Upper lobe of left lung (tissue), 6 donors: ENCODE measurements around the gene EYA2. TPM values are rescaled to one million over a fixed set of nuclear protein-coding genes. Genes with fewer than 3 reads are reported as not detected.
A peak's percentile ranks its signal among the peaks of the same experiment; 100 is the strongest.

Experiments used
- ATAC-seq, 2 donors: fragments of 200-7000 bp; cut with Tn5 transposase; one replicate each; pipeline ENCODE4 v1.9.1; 2022; ENCODE audit warnings: mild to moderate bottlenecking in 2 of 2, moderate library complexity in 2 of 2; ENCODE audit not compliant: low FRiP score in 2 of 2
- DNase-seq, 2 donors: peaks; one replicate each; pipeline ENCODE4 v3.0.0-alpha.2; 2019 to 2020
- H3K27ac ChIP-seq, 4 donors: fragments of 200-600 bp; sonication (generic); one replicate each; pipeline ENCODE4 v1.5.1; 2016 to 2019
- H3K27me3 ChIP-seq, 4 donors: fragments of 200-600 bp; sonication (generic); one replicate each; pipeline ENCODE4 v1.5.1; 2017 to 2019
- H3K36me3 ChIP-seq, 4 donors: fragments of 200-600 bp; sonication (generic); one replicate each; pipeline ENCODE4 v1.5.1; 2016 to 2019
- H3K4me1 ChIP-seq, 4 donors: fragments of 200-600 bp; sonication (generic); one replicate each; pipeline ENCODE4 v1.5.1; 2018 to 2019
- H3K4me3 ChIP-seq, 4 donors: fragments of 200-600 bp; sonication (generic); one replicate each; pipeline ENCODE4 v1.5.1; 2017 to 2019; ENCODE audit warnings: mild to moderate bottlenecking in 2 of 4, moderate library complexity in 1 of 4
- H3K9me3 ChIP-seq, 4 donors: fragments of 200-600 bp; sonication (generic); one replicate each; pipeline ENCODE4 v1.5.1; 2018 to 2019
- EP300 ChIP-seq, 4 donors: sonication (generic); formaldehyde crosslinking; IDR thresholded peaks; one replicate each; pipeline ENCODE4 v1.5.1; 2017; ENCODE audit warnings: antibody characterized with exemption in 4 of 4, control low read depth in 2 of 4
- POLR2A ChIP-seq, 4 donors: fragments of 450-650 bp; IDR thresholded peaks; one replicate each; pipeline ENCODE4 v1.5.1; 2016 to 2017; ENCODE audit warnings: antibody characterized with exemption in 4 of 4, mild to moderate bottlenecking in 2 of 4
- POLR2AphosphoS5 ChIP-seq, 2 donors: sonication (generic); formaldehyde crosslinking; IDR thresholded peaks; one replicate each; pipeline ENCODE4 v1.5.1; 2017; ENCODE audit warnings: antibody characterized with exemption in 2 of 2
- WGBS, 2 donors: methylation state at CpG; one replicate each; pipeline ENCODE4 v1.1.5; 2017 to 2018; 5-methylcytosine and 5-hydroxymethylcytosine counted together
- total RNA-seq, 6 donors: library from RNA; depleted of rRNA in 4 of 6; stranded (reverse); fragments of >200 nt in 4 of 6; gene quantifications; one replicate each; pipeline versions ENCODE4 v1.1.0 to v1.2.1, GENCODE V29; 2016 to 2021
- TF ChIP-seq, protein P1 (sequence below), 6 experiments: fragments of 450-650 bp in 4 of 6; fragments of 200-600 bp in 2 of 6; sonication (generic) in 2 of 6; IDR thresholded peaks; one replicate each; pipeline ENCODE4 v1.5.1; 2016 to 2019; ENCODE audit warnings: antibody characterized with exemption in 6 of 6
- donor health status: DM: no; HTN: no; CAD: no; lungs with moderate emphysema.
- donor health status: DM: no; HTN: yes; CAD: no; lungs with severe emphysema.

Gene EYA2
- total RNA-seq, 6 donors from 2014 or later: 0.66 to 9.4 (median 3.0) TPM

DNA sequence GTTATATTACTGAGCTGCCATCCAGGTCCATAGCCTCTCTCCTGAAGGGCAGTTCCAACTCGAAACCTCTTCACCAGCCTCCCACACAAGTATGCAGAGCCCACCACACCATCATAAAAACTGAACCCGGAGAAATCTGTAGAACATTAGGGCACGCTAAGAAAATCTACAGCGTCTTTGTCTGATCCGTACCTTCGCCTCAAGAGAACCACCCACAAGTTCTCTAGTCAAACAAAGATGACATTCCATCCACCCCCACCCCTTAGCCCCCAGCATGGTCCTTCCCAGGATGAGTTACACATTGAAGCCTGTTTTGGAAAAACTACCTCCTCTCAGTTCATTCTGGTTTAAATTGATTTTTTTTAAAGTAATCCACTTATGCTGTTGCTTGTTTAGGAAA lies 242.1 kb downstream of the EYA2 start:
- WGBS, 2 donors: 88 to 91% methylated on average over 6 of the region's 6 CpGs
- no peaks in the 10 kb centered on the region for H3K27me3 ChIP-seq
- TF ChIP-seq POLR2A (IDR thresholded peaks at IDR 0.05): no peak
- TF ChIP-seq, protein P1, sequence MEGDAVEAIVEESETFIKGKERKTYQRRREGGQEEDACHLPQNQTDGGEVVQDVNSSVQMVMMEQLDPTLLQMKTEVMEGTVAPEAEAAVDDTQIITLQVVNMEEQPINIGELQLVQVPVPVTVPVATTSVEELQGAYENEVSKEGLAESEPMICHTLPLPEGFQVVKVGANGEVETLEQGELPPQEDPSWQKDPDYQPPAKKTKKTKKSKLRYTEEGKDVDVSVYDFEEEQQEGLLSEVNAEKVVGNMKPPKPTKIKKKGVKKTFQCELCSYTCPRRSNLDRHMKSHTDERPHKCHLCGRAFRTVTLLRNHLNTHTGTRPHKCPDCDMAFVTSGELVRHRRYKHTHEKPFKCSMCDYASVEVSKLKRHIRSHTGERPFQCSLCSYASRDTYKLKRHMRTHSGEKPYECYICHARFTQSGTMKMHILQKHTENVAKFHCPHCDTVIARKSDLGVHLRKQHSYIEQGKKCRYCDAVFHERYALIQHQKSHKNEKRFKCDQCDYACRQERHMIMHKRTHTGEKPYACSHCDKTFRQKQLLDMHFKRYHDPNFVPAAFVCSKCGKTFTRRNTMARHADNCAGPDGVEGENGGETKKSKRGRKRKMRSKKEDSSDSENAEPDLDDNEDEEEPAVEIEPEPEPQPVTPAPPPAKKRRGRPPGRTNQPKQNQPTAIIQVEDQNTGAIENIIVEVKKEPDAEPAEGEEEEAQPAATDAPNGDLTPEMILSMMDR (IDR thresholded peaks at IDR 0.05): no peak
- TF ChIP-seq EP300 (IDR thresholded peaks at IDR 0.05): no peak
- no peak for TF ChIP-seq POLR2AphosphoS5 (IDR thresholded peaks at IDR 0.05)
- peaks cover 0 to 8% (median 4%) of the 10 kb centered on the region in 4 donors for H3K4me1 ChIP-seq
- no peak overlapping the region for H3K27ac ChIP-seq
- no peaks in the 10 kb centered on the region for H3K36me3 ChIP-seq
- DNase-seq (no peak), ATAC-seq (no peak)
- peaks cover 0 to 5% (median 0%) of the 10 kb centered on the region in 4 donors for H3K9me3 ChIP-seq
- no peak overlapping the region for H3K4me3 ChIP-seq

GRCh38 chr20:47137231-47137870 lies 242.7 kb downstream of the EYA2 start:
- peaks cover 0 to 5% (median 0%) of the 10 kb centered on the region in 4 donors for H3K9me3 ChIP-seq
- peaks cover 0 to 8% (median 4%) of the 10 kb centered on the region in 4 donors for H3K4me1 ChIP-seq
- no peak overlapping the region for H3K4me3 ChIP-seq
- ATAC-seq: no peak
- no peaks in the 10 kb centered on the region for H3K27me3 ChIP-seq
- H3K27ac ChIP-seq: no peak overlapping the region
- 63 to 73% methylated on average over 4 of the region's 4 CpGs for WGBS, 2 donors
- TF ChIP-seq POLR2AphosphoS5 (IDR thresholded peaks at IDR 0.05) (no peak), POLR2A (IDR thresholded peaks at IDR 0.05) (no peak), EP300 (IDR thresholded peaks at IDR 0.05) (no peak)
- TF ChIP-seq, protein P1 (IDR thresholded peaks at IDR 0.05): no peak
- no peaks in the 10 kb centered on the region for H3K36me3 ChIP-seq
- no peak for DNase-seq

- DNase-seq (no peak), ATAC-seq (peak in 1 of 2 donors; percentile 43)
- Histone ChIP-seq H3K27me3 (no peaks in the 10 kb centered on the region), H3K9me3 (peaks cover 0 to 5% (median 0%) of the 10 kb centered on the region in 4 donors), H3K4me3 (no peak overlapping the region), H3K4me1 (no peaks in the 10 kb centered on the region), H3K27ac (no peak overlapping the region), H3K36me3 (no peaks in the 10 kb centered on the region)
- TF ChIP-seq POLR2A (IDR thresholded peaks at IDR 0.05): no peak
- WGBS, 2 donors: 46 to 47% methylated on average over 5 of the region's 5 CpGs
Measured at GRCh38 chr20:47139934-47140535, 245.4 kb downstream of the EYA2 start.

GRCh38 chr20:47141350-47141921 lies 246.8 kb downstream of the EYA2 start:
- TF ChIP-seq, protein P1 (IDR thresholded peaks at IDR 0.05): no peak
- TF ChIP-seq POLR2A (IDR thresholded peaks at IDR 0.05): no peak
- TF ChIP-seq EP300 (IDR thresholded peaks at IDR 0.05): no peak
- no peak for TF ChIP-seq POLR2AphosphoS5 (IDR thresholded peaks at IDR 0.05)
- ATAC-seq (no peak), DNase-seq (no peak)
- no peak overlapping the region for H3K4me3 ChIP-seq
- no peaks in the 10 kb centered on the region for H3K4me1 ChIP-seq
- 95 to 97% methylated on average over 2 of the region's 2 CpGs for WGBS, 2 donors
- H3K27ac ChIP-seq: no peak overlapping the region
- no peaks in the 10 kb centered on the region for H3K36me3 ChIP-seq
- H3K27me3 ChIP-seq: no peaks in the 10 kb centered on the region
- H3K9me3 ChIP-seq: peaks cover 0 to 5% (median 0%) of the 10 kb centered on the region in 4 donors

DNA sequence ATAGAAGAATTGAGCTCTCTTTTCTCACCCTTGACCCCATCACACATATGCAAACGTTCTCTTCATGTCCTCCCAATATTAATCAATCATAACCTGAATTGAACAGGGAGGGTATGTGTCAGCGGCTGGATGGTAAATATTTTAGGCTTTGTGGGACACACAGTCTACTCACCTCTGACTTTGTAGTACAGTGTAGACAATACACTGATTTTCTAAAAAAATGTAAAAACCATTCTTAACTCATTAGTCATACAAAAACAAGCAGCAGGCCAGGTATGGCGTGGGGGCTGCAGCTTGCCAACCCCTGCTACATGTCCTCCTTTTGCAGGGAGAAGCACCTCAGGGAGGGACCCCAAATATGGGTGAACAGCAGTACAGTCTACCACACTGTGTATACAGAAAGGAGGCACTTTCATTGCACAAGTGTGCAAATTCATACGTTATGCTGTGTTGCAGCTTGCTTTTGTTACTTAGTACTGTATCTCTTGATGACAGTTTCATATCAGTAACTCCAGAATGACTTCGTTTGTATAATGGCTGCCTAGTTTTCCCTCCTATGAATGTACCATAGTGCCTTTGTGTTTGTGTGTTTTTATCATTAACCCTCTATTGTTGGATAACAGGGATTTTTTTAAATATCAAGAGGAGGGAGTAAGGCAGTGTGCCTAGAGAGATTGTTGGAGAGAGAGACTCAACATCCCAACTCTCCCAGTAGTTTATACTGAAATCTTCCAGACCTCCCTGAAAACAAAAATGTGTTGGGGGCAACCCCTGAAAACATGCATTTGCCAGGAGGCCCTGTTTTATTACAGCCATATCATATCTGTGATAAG lies 247.5 kb downstream of the EYA2 start:
- no peak for DNase-seq
- ATAC-seq: no peak
- no peak for TF ChIP-seq EP300 (IDR thresholded peaks at IDR 0.05)
- no peak for TF ChIP-seq POLR2A (IDR thresholded peaks at IDR 0.05)
- TF ChIP-seq, protein P1 (IDR thresholded peaks at IDR 0.05): no peak
- TF ChIP-seq POLR2AphosphoS5 (IDR thresholded peaks at IDR 0.05): no peak
- H3K4me3 ChIP-seq: no peak overlapping the region
- H3K9me3 ChIP-seq: peaks cover 0 to 5% (median 0%) of the 10 kb centered on the region in 4 donors
- H3K27ac ChIP-seq: no peak overlapping the region
- H3K36me3 ChIP-seq: no peaks in the 10 kb centered on the region
- H3K4me1 ChIP-seq: no peaks in the 10 kb centered on the region
- no peaks in the 10 kb centered on the region for H3K27me3 ChIP-seq
- 76 to 84% methylated on average over 5 of the region's 5 CpGs for WGBS, 2 donors
